HG03175 (cell line): ENCODE data around the gene AKT1.
A peak's percentile ranks its signal among the peaks of the same experiment; 100 is the strongest.
"Not testable (repeated sequence)": the region's sequence is repeated elsewhere in the genome, so short reads cannot be mapped to it uniquely, and the experiment has no call there.

ENCODE experiments used
- ATAC-seq: cut with Tn5 transposase; IDR thresholded peaks from one replicate; pipeline ENCODE4 v1.9.1; 2021; ENCODE audit warnings: mild to moderate bottlenecking, moderate library complexity; ENCODE audit not compliant: unreplicated experiment

The AKT1 gene

DNA sequence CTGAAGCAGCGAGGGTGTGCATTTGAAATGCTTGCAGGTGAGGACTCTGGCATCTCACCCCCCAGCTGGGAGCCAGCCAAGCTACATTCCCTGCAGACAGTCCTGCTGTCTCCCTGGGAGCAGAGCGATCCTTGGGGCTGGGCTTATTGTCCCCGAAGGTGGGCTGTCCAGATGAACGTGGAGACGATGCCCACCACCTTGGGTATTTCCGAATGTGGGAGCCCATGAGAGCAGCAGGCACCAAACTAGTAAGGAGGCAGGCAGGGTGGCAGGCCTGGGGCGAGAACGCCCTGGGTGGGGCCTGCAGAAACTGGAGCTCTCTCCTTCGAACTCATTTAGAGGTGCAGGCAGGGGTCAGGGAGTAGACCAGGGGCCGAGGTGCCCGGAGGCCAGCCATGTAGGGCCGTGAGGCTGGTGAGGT lies 23.8 kb upstream of the AKT1 start:
- ATAC-seq = no peak

- no peak for ATAC-seq
These were observed 23.2 kb upstream of the AKT1 start for GRCh38 chr14:104818714-104819161.

GRCh38 chr14:104817930-104818713 lies 22.6 kb upstream of the AKT1 start:
- no peak for ATAC-seq

- no peak for ATAC-seq
These were observed 21.0 kb upstream of the AKT1 start for GRCh38 chr14:104816616-104816884.

- ATAC-seq = not testable (repeated sequence)
These were observed 19.2 kb upstream of the AKT1 start for GRCh38 chr14:104814701-104815100.

- ATAC-seq = no peak
These were observed 17.7 kb upstream of the AKT1 start for GRCh38 chr14:104813286-104813685.

DNA sequence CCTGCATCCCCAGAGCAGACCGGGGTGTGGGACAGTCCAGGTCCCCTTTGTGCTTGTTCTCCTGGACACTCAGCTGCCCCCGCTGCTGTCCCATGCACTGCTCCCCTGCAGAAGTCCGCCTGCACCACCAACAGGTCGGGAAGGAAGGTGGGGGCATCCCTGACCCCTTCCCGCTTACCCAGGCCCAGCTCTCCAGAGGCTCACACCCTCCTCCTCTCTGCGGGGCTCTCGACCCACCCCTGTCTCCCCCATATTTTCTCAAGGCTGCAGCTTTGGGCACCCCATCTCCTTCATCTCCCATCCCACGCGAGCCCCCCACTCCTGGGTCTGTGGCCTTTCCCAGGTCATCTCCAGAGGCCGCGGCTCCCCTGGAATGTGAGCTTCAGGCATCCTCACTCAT lies 14.8 kb upstream of the AKT1 start:
- ATAC-seq = no peak

- ATAC-seq = no peak
These were observed 12.9 kb upstream of the AKT1 start for GRCh38 chr14:104808456-104808855.

- ATAC-seq = no peak
These were observed 11.3 kb upstream of the AKT1 start for GRCh38 chr14:104806625-104807465.

DNA sequence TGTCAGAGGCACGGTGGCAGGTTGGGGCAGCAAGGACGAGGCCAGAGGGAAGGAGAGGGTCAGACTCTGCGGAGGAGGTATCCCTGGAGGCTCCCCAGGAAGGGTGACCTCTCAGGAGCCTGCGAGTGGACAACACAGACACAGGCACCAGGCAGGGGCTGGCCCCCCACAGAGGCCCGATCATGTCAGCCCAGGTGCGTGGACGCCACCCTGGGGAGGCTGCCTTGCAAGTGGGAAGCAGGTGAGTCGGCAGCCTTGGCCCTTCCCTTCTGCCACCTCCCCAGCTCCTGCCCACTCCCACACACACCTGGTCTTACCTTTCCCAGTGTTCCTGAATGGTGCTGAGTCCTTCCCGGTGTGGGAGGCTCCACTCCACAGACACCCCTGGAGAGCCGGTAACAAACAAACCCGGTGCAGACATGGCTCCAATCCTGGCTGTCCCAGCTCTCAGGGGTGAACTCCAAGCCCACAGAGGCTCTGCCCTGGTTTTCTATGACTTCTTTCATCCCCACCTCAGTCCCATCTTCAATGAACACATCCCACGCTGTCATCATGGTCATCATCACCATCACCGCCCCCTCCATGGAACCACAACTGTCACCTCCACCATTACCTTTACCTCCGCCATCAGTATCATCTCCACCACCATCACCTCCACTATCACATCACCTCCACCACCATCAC lies 10.5 kb upstream of the AKT1 start:
- no peak for ATAC-seq

- no peak for ATAC-seq
These were observed 9.8 kb upstream of the AKT1 start for GRCh38 chr14:104805326-104805678.

DNA sequence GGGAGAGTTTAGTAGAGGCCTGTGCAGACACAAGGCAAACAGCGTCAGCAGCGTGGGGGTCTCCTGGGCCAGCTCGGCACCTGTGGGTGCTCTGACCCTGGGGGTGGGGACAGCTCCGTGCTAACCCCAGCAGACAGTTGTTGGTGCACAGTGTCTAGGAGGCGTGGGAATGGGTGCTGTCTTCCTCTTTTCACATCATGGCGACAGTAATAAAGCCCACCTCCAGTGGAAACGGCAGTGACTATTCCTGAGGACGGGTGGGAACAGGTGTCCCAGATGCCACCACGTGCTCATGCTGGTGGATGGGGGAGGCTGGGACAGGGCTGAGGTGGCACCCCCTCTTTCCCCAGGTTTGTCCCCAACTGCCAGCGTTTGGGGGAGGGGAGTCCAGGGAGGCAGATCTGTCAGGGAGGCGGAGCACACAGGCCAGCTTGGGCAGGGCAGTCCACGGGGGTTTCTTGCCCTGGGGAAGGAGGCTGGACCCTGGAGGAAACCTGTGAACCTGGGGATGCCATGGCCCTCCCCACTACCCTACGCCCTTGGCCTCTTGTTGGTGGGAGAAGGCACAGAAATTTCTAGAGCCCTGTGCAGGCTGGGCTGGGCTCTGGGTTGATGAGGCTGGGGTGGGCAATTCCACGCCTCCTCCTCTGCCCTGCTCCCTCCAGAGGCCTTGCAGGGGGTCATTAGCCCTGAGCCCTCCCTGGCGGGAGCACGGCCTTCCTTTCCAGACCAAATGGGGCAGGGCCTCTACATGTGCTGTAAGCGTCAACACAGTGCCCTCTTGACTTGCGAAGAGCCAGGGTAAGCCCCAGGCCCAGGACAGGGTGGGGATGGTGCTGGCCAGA lies 9.2 kb upstream of the AKT1 start:
- no peak for ATAC-seq

- no peak for ATAC-seq
These were observed 8.4 kb upstream of the AKT1 start for GRCh38 chr14:104803912-104804410.

DNA sequence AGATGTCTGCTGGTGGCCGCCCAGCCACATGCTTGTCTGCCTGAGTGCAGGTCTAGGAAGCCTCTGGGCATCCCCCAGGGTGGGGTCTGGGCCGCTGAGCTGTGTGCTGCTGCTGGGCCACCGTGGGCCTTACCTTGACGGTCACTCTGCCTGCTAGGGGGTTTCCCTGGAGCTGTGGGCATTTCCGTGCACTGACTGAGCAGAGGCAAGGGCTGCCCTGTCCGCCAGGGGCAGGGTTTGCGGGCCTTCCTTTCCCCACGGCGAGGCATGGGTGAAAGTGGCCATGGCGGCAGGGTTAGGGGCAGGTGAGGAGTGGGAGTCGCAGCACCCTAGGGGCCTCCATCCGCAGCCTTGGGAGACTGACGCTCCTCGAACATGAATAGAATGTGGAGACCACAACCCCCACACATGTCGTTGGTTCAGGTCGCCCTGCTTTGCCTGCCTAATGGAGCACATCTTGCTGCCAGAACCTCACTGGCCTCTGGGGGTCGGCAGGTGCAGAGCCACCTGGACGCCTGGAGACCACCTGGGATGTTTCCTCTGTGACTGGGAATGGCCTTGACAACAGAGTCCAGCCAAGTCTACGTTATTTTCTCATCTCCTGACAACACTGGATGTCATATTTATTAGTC lies 7.8 kb upstream of the AKT1 start:
- no peak for ATAC-seq

GRCh38 chr14:104802394-104803184 lies 7.0 kb upstream of the AKT1 start:
- no peak for ATAC-seq

- ATAC-seq = no peak
These were observed 6.2 kb upstream of the AKT1 start for GRCh38 chr14:104801520-104802393.

- ATAC-seq = peak; percentile 38
These were observed 5.4 kb upstream of the AKT1 start, which contains the start of gene ZBTB42 for GRCh38 chr14:104800771-104801519. Gene ZBTB42 (plus strand): TSS chr14:104801101. CDS start chr14:104801198, 97 bp downstream.
